WTC11 (cell line): ENCODE data around the gene SHANK3. TPM values are rescaled to one million over a fixed set of nuclear protein-coding genes. Genes with fewer than 3 reads are reported as not detected.

Experiments
- ATAC-seq: fragments of 200-7000 bp; cut with Tn5 transposase; 2 replicates; pipeline ENCODE4 v1.10.0; 2021; ENCODE audit warnings: mild to moderate bottlenecking, moderate library complexity
- CTCF ChIA-PET: fragments of 300-600 bp; sonication (Branson Sonifier 250); formaldehyde crosslinking; loops from one replicate; lab custom pipeline; 2021; ENCODE audit warnings: antibody characterized with exemption; lab: Charles Lee
- POLR2A ChIA-PET: fragments of 350-600 bp; sonication (Branson Sonifier 250); formaldehyde crosslinking; loops from one replicate; lab custom pipeline; 2021; ENCODE audit warnings: antibody characterized with exemption; lab: Charles Lee
- DNase-seq: peaks from one replicate; pipeline ENCODE4 v3.0.0; 2021; ENCODE audit warnings: low spot score
- H3K27ac Mint-ChIP-seq: 2 replicates; pipeline ENCODE4 v1.8.0; 2021; ENCODE audit warnings: mixed read lengths
- H3K27me3 Mint-ChIP-seq: 2 replicates; pipeline ENCODE4 v1.8.0; 2021; ENCODE audit warnings: low read depth, mild to moderate bottlenecking, moderate library complexity, mixed read lengths
- H3K36me3 Mint-ChIP-seq: 2 replicates; pipeline ENCODE4 v1.8.0; 2021; ENCODE audit warnings: mixed read lengths
- H3K4me1 Mint-ChIP-seq: 2 replicates; pipeline ENCODE4 v1.8.0; 2022; ENCODE audit warnings: mixed read lengths
- H3K4me3 Mint-ChIP-seq: 2 replicates; pipeline ENCODE4 v1.8.0; 2021; ENCODE audit warnings: mild to moderate bottlenecking, moderate library complexity, mixed read lengths
- H3K9me3 Mint-ChIP-seq: 2 replicates; pipeline ENCODE4 v1.8.0; 2021; ENCODE audit warnings: mixed read lengths
- CTCF ChIP-seq: fragments of 200-600 bp; IDR thresholded peaks from 2 replicates; pipeline ENCODE4 v1.8.0; 2022; ENCODE audit warnings: antibody characterized with exemption
- GTF2I ChIP-seq: fragments of 250-450 bp; sonication (Bioruptor Pico); conservative IDR thresholded peaks from 2 replicates; pipeline ENCODE4 v1.4.0; 2021; ENCODE audit warnings: mild to moderate bottlenecking
- HMGXB4 ChIP-seq: sonication (generic); formaldehyde crosslinking; IDR thresholded peaks from 2 replicates; pipeline ENCODE4 v1.8.1; 2023; ENCODE audit warnings: mild to moderate bottlenecking, moderate library complexity, missing genetic modification reagents
- IRF1 ChIP-seq: sonication (generic); formaldehyde crosslinking; IDR thresholded peaks from 2 replicates; pipeline ENCODE4 v1.8.0; 2023; ENCODE audit warnings: missing genetic modification reagents
- MAX ChIP-seq: sonication (generic); formaldehyde crosslinking; IDR thresholded peaks from 2 replicates; pipeline ENCODE4 v1.8.0; 2022; ENCODE audit warnings: mild to moderate bottlenecking, missing genetic modification reagents
- SMAD3 ChIP-seq: sonication (generic); formaldehyde crosslinking; IDR thresholded peaks from 2 replicates; pipeline ENCODE4 v1.8.0; 2022; ENCODE audit warnings: missing genetic modification reagents, mild to moderate bottlenecking, borderline replicate concordance
- SOX15 ChIP-seq: fragments of 250-450 bp; sonication (Bioruptor Pico); IDR thresholded peaks from 2 replicates; pipeline ENCODE4 v1.9.0; 2021; ENCODE audit warnings: mild to moderate bottlenecking
- SP1 ChIP-seq: sonication (generic); formaldehyde crosslinking; conservative IDR thresholded peaks from 2 replicates; pipeline ENCODE4 v1.8.1; 2022; ENCODE audit warnings: missing genetic modification reagents
- USF1 ChIP-seq: sonication (generic); formaldehyde crosslinking; IDR thresholded peaks from 2 replicates; pipeline ENCODE4 v1.8.0; 2022; ENCODE audit warnings: mild to moderate bottlenecking, missing genetic modification reagents
- USF2 ChIP-seq: sonication (generic); formaldehyde crosslinking; IDR thresholded peaks from 2 replicates; pipeline ENCODE4 v1.8.1; 2023; ENCODE audit warnings: mild to moderate bottlenecking, missing genetic modification reagents, moderate library complexity
- ZNF121 ChIP-seq: sonication (generic); formaldehyde crosslinking; IDR thresholded peaks from 2 replicates; pipeline ENCODE4 v1.8.0; 2023; ENCODE audit warnings: missing genetic modification reagents
- total RNA-seq: library from RNA; stranded (reverse); gene quantifications from 3 replicates; pipeline ENCODE4 v1.2.3, GENCODE V29; 2021

SHANK3 gene
- total RNA-seq, 1 experiment from 2014 or later, result 9.6 TPM

GRCh38 chr22:50696799-50697561 lies 24.4 kb downstream of the SHANK3 start:
- TF ChIP-seq GTF2I (CRISPR knock-in tag) (peak; percentile 90), HMGXB4 (CRISPR knock-in tag) (peak; percentile 73; the same call in 1 of the 2 replicates), USF2 (CRISPR knock-in tag) (no peak), MAX (CRISPR knock-in tag) (0 out of 2 replicates have a peak, but pooled peaks have one; percentile 39), SP1 (0 out of 2 replicates have a peak, but pooled peaks have one; percentile 16), SMAD3 (no peak), ZNF121 (0 out of 2 replicates have a peak, but pooled peaks have one; percentile 2), CTCF (peak; percentile 71)
- Mint-ChIP-seq H3K4me1 (peaks cover 8% of the 10 kb centered on the region), H3K27ac (no peak overlapping the region), H3K36me3 (no peaks in the 10 kb centered on the region), H3K9me3 (no peaks in the 10 kb centered on the region), H3K27me3 (peaks cover 37% of the 10 kb centered on the region), H3K4me3 (peak overlapping the region; percentile 73)
- DNase-seq (peak; percentile 76), ATAC-seq (peak; percentile 55)
- ChIA-PET POLR2A (no interaction called here), CTCF (interaction anchor here (0.6 to 5.4 kb wide), 17 partner anchors 25 to 189 kb away, joined by 3 to 78 read pairs (median 4); partner anchors contain the start of genes ARSA, CHKB, LMF2 and NCAPH2)

- DNase-seq (peak; percentile 13), ATAC-seq (no peak)
- Mint-ChIP-seq H3K4me1 (peaks cover 8% of the 10 kb centered on the region), H3K27me3 (peaks cover 37% of the 10 kb centered on the region), H3K9me3 (no peaks in the 10 kb centered on the region), H3K4me3 (peak overlapping the region; percentile 65), H3K27ac (no peak overlapping the region), H3K36me3 (no peaks in the 10 kb centered on the region)
- POLR2A ChIA-PET, result no interaction called here
- CTCF ChIA-PET, result interaction anchor here (1.0 to 5.4 kb wide), 8 partner anchors 24 to 200 kb away, joined by 3 to 78 read pairs (median 5); partner anchors contain the start of genes ARSA, LMF2, NCAPH2 and SCO2
- TF ChIP-seq USF1 (CRISPR knock-in tag) (0 out of 2 replicates have a peak, but pooled peaks have one; percentile 18), IRF1 (no peak), USF2 (CRISPR knock-in tag) (peak; percentile 21; the same call in 1 of the 2 replicates)
These were observed 25.3 kb downstream of the SHANK3 start for GRCh38 chr22:50697667-50698506.

- CTCF ChIA-PET, result interaction anchor here (1.2 to 5.4 kb wide), 7 partner anchors 32 to 200 kb away, joined by 3 to 78 read pairs (median 16); partner anchors contain the start of genes ARSA and SCO2
- DNase-seq, result peak; percentile 10
- no peaks in the 10 kb centered on the region for H3K36me3 Mint-ChIP-seq
These were observed 25.9 kb downstream of the SHANK3 start for GRCh38 chr22:50698546-50698945.

More at GRCh38 chr22:50698546-50698945, 25.9 kb downstream of the SHANK3 start:
- no peak overlapping the region for H3K27ac Mint-ChIP-seq
- POLR2A ChIA-PET, result no interaction called here
- H3K9me3 Mint-ChIP-seq, result no peaks in the 10 kb centered on the region
- peaks cover 8% of the 10 kb centered on the region for H3K4me1 Mint-ChIP-seq
- peak overlapping the region; percentile 44 for H3K4me3 Mint-ChIP-seq
- peaks cover 37% of the 10 kb centered on the region for H3K27me3 Mint-ChIP-seq
- ATAC-seq, result no peak
- TF ChIP-seq SOX15 (CRISPR knock-in tag) (no peak), SP1 (no peak)
